HEK293 (cell line): Measurements from ENCODE around the gene RDH5.

ENCODE experiments used
- EGR2 ChIP-seq: fragments of 450-650 bp; formaldehyde crosslinking; IDR thresholded peaks from 2 replicates; pipeline ENCODE4 v1.5.1; 2016; ENCODE audit warnings: low read depth, missing biosample characterization, missing genetic modification characterization
- GFI1B ChIP-seq: fragments of 450-650 bp; formaldehyde crosslinking; IDR thresholded peaks from 2 replicates; pipeline ENCODE4 v1.5.1; 2016; ENCODE audit warnings: missing biosample characterization, missing genetic modification characterization
- IKZF3 ChIP-seq: fragments of 450-650 bp; IDR thresholded peaks from 2 replicates; pipeline ENCODE4 v1.5.0; 2018; ENCODE audit warnings: missing biosample characterization, mild to moderate bottlenecking, missing genetic modification characterization, moderate library complexity
- KLF16 ChIP-seq: fragments of 450-650 bp; formaldehyde crosslinking; IDR thresholded peaks from 2 replicates; pipeline ENCODE4 v1.5.1; 2017; ENCODE audit warnings: missing biosample characterization, missing genetic modification characterization
- MYNN ChIP-seq: fragments of 450-650 bp; formaldehyde crosslinking; IDR thresholded peaks from 2 replicates; pipeline ENCODE4 v1.5.1; 2016; ENCODE audit warnings: missing biosample characterization, missing genetic modification characterization, borderline replicate concordance
- PRDM1 ChIP-seq: fragments of 450-650 bp; formaldehyde crosslinking; IDR thresholded peaks from 2 replicates; pipeline ENCODE4; 2016; ENCODE audit warnings: missing biosample characterization, missing genetic modification characterization
- SCRT2 ChIP-seq: fragments of 450-650 bp; formaldehyde crosslinking; IDR thresholded peaks from 2 replicates; pipeline ENCODE4 v1.5.1; 2016; ENCODE audit warnings: missing biosample characterization, missing genetic modification characterization
- SP2 ChIP-seq: fragments of 450-650 bp; formaldehyde crosslinking; IDR thresholded peaks from 2 replicates; pipeline ENCODE4 v1.5.1; 2016; ENCODE audit warnings: missing biosample characterization, missing genetic modification characterization
- YY2 ChIP-seq: fragments of 450-650 bp; formaldehyde crosslinking; IDR thresholded peaks from 2 replicates; pipeline ENCODE4 v1.5.1; 2016; ENCODE audit warnings: missing biosample characterization, missing genetic modification characterization
- ZBTB20 ChIP-seq: fragments of 450-650 bp; formaldehyde crosslinking; IDR thresholded peaks from 2 replicates; pipeline ENCODE4 v1.5.1; 2016; ENCODE audit warnings: missing biosample characterization, missing genetic modification characterization
- ZBTB21 ChIP-seq: fragments of 450-650 bp; formaldehyde crosslinking; IDR thresholded peaks from 2 replicates; pipeline ENCODE4 v1.5.1; 2017; ENCODE audit warnings: missing biosample characterization, missing genetic modification characterization
- ZFHX2 ChIP-seq: fragments of 450-650 bp; formaldehyde crosslinking; conservative IDR thresholded peaks from 2 replicates; pipeline ENCODE4 v1.5.1; 2016; ENCODE audit warnings: missing biosample characterization, missing genetic modification characterization
- ZNF133 ChIP-seq: fragments of 450-650 bp; formaldehyde crosslinking; IDR thresholded peaks from 2 replicates; pipeline ENCODE4 v1.5.1; 2016; ENCODE audit warnings: missing biosample characterization, missing genetic modification characterization
- ZNF174 ChIP-seq: fragments of 450-650 bp; formaldehyde crosslinking; IDR thresholded peaks from 2 replicates; pipeline ENCODE4 v1.5.0; 2017; ENCODE audit warnings: missing biosample characterization, mild to moderate bottlenecking, missing genetic modification characterization
- ZNF24 ChIP-seq: fragments of 450-650 bp; formaldehyde crosslinking; IDR thresholded peaks from 2 replicates; pipeline ENCODE4 v1.5.1; 2016; ENCODE audit warnings: missing biosample characterization, missing genetic modification characterization
- ZNF302 ChIP-seq: fragments of 450-650 bp; formaldehyde crosslinking; IDR thresholded peaks from 2 replicates; pipeline ENCODE4 v1.5.1; 2016; ENCODE audit warnings: missing biosample characterization, missing genetic modification characterization, low read depth
- ZNF324 ChIP-seq: fragments of 450-650 bp; formaldehyde crosslinking; IDR thresholded peaks from 2 replicates; pipeline ENCODE4 v1.5.1; 2016; ENCODE audit warnings: missing biosample characterization, missing genetic modification characterization
- ZNF341 ChIP-seq: fragments of 450-650 bp; formaldehyde crosslinking; IDR thresholded peaks from 2 replicates; pipeline ENCODE4; 2016; ENCODE audit warnings: low read depth, missing biosample characterization, missing genetic modification characterization
- ZNF423 ChIP-seq: fragments of 450-650 bp; formaldehyde crosslinking; IDR thresholded peaks from 2 replicates; pipeline ENCODE4 v1.5.1; 2016; ENCODE audit warnings: missing biosample characterization, missing genetic modification characterization
- ZNF521 ChIP-seq: fragments of 450-650 bp; formaldehyde crosslinking; IDR thresholded peaks from 2 replicates; pipeline ENCODE4 v1.5.1; 2017; ENCODE audit warnings: missing biosample characterization, mild to moderate bottlenecking, missing genetic modification characterization
- ZNF600 ChIP-seq: fragments of 450-650 bp; formaldehyde crosslinking; IDR thresholded peaks from 2 replicates; pipeline ENCODE4 v1.5.1; 2016; ENCODE audit warnings: missing biosample characterization, missing genetic modification characterization
- ZNF610 ChIP-seq: fragments of 450-650 bp; formaldehyde crosslinking; IDR thresholded peaks from 2 replicates; pipeline ENCODE4 v1.5.1; 2016; ENCODE audit warnings: missing biosample characterization, missing genetic modification characterization, borderline replicate concordance
- ZNF654 ChIP-seq: fragments of 450-650 bp; formaldehyde crosslinking; IDR thresholded peaks from 2 replicates; pipeline ENCODE4 v1.5.1; 2016; ENCODE audit warnings: low read depth, missing biosample characterization, missing genetic modification characterization
- ZNF707 ChIP-seq: fragments of 450-650 bp; formaldehyde crosslinking; IDR thresholded peaks from 2 replicates; pipeline ENCODE4 v1.5.1; 2016; ENCODE audit warnings: missing biosample characterization, missing genetic modification characterization
- ZNF776 ChIP-seq: fragments of 450-650 bp; formaldehyde crosslinking; IDR thresholded peaks from 2 replicates; pipeline ENCODE4 v1.5.0; 2017; ENCODE audit warnings: missing biosample characterization, missing genetic modification characterization, borderline replicate concordance
- TF ChIP-seq, protein P1 (sequence below): fragments of 450-650 bp; formaldehyde crosslinking; IDR thresholded peaks from 2 replicates; pipeline ENCODE4 v1.5.1; 2016; ENCODE audit warnings: missing biosample characterization, missing genetic modification characterization, low read depth
- TF ChIP-seq, protein P2 (sequence below): fragments of 450-650 bp; formaldehyde crosslinking; IDR thresholded peaks from 2 replicates; pipeline ENCODE4 v1.5.1; 2016; ENCODE audit warnings: missing biosample characterization, missing genetic modification characterization
- TF ChIP-seq, protein P3 (sequence below): fragments of 450-650 bp; formaldehyde crosslinking; IDR thresholded peaks from 2 replicates; pipeline ENCODE4 v1.5.1; 2016; ENCODE audit warnings: missing biosample characterization, missing genetic modification characterization
- TF ChIP-seq, protein P4 (sequence below): fragments of 450-650 bp; formaldehyde crosslinking; IDR thresholded peaks from 2 replicates; pipeline ENCODE4 v1.5.1; 2017; ENCODE audit warnings: missing biosample characterization, missing genetic modification characterization
- TF ChIP-seq, protein P5 (sequence below): fragments of 450-650 bp; formaldehyde crosslinking; conservative IDR thresholded peaks from 2 replicates; pipeline ENCODE4 v1.5.1; 2016; ENCODE audit warnings: low read depth, missing biosample characterization, missing genetic modification characterization
- TF ChIP-seq, protein P6 (sequence below): fragments of 450-650 bp; formaldehyde crosslinking; IDR thresholded peaks from 2 replicates; pipeline ENCODE4 v1.5.1; 2017; ENCODE audit warnings: missing biosample characterization, missing genetic modification characterization

RDH5 gene

DNA sequence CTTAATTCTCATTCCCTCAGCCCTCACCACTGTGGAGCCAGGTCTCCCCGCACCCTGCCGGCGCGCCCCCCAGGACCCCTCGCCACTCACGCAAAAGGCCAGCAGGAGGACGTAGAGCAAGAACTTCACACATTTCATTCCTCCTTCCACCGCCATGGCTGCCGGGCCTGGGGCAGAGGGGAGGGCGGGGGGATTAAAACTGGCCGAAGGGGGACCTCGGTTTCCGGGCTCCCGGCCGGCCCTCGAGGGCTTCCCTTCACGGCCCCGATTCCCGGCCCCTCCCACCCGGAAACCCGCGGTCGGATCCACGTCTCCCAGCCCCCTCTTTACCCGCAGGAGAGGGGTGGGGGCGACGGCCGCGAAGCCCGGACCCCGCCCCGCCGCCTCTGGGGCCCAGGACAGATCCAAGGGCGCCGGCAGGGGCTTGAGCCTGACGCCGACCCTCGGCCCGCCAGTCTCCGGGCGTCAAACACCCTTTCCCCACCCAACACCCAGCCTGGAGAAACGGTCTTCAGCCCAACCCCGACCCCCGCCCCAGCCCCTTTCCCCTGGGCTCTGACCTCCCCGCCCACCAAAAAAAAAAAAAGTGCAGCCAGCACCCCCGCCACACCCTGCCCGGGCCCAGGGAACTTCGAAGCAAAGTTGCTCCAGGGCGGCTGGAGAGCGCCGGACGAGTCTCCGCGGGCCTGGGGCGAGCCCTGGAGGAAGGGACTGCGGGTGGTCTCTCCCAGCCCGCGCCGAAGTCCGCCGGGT, 8.2 kb downstream of the RDH5 start (continued):
- TF ChIP-seq, protein P1, sequence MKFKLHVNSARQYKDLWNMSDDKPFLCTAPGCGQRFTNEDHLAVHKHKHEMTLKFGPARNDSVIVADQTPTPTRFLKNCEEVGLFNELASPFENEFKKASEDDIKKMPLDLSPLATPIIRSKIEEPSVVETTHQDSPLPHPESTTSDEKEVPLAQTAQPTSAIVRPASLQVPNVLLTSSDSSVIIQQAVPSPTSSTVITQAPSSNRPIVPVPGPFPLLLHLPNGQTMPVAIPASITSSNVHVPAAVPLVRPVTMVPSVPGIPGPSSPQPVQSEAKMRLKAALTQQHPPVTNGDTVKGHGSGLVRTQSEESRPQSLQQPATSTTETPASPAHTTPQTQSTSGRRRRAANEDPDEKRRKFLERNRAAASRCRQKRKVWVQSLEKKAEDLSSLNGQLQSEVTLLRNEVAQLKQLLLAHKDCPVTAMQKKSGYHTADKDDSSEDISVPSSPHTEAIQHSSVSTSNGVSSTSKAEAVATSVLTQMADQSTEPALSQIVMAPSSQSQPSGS (tag by site-specific recombination): no peak
- TF ChIP-seq EGR2 (tag by site-specific recombination): no peak
- TF ChIP-seq, protein P2, sequence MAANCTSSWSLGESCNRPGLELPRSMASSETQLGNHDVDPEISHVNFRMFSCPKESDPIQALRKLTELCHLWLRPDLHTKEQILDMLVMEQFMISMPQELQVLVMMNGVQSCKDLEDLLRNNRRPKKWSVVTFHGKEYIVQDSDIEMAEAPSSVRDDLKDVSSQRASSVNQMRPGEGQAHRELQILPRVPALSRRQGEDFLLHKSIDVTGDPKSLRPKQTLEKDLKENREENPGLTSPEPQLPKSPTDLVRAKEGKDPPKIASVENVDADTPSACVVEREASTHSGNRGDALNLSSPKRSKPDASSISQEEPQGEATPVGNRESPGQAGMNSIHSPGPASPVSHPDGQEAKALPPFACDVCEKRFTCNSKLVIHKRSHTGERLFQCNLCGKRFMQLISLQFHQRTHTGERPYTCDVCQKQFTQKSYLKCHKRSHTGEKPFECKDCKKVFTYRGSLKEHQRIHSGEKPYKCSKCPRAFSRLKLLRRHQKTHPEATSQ (tag by site-specific recombination): no peak
- no peak for TF ChIP-seq ZNF302 (tag by site-specific recombination)
- TF ChIP-seq ZNF600 (tag by site-specific recombination): no peak
- TF ChIP-seq ZBTB20 (tag by site-specific recombination): peak; percentile 43
- TF ChIP-seq, protein P3, sequence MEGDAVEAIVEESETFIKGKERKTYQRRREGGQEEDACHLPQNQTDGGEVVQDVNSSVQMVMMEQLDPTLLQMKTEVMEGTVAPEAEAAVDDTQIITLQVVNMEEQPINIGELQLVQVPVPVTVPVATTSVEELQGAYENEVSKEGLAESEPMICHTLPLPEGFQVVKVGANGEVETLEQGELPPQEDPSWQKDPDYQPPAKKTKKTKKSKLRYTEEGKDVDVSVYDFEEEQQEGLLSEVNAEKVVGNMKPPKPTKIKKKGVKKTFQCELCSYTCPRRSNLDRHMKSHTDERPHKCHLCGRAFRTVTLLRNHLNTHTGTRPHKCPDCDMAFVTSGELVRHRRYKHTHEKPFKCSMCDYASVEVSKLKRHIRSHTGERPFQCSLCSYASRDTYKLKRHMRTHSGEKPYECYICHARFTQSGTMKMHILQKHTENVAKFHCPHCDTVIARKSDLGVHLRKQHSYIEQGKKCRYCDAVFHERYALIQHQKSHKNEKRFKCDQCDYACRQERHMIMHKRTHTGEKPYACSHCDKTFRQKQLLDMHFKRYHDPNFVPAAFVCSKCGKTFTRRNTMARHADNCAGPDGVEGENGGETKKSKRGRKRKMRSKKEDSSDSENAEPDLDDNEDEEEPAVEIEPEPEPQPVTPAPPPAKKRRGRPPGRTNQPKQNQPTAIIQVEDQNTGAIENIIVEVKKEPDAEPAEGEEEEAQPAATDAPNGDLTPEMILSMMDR (tag by site-specific recombination): 0 out of 2 replicates have a peak, but pooled peaks have one; percentile 12
- TF ChIP-seq ZNF133 (tag by site-specific recombination): no peak
- TF ChIP-seq ZNF24 (tag by site-specific recombination): no peak
- TF ChIP-seq ZNF341 (tag by site-specific recombination): no peak
- TF ChIP-seq ZNF610 (tag by site-specific recombination): no peak
- no peak for TF ChIP-seq IKZF3 (tag by site-specific recombination)
- no peak for TF ChIP-seq MYNN (tag by site-specific recombination)
- TF ChIP-seq ZNF707 (tag by site-specific recombination): no peak
- TF ChIP-seq ZNF174 (tag by site-specific recombination): no peak
- no peak for TF ChIP-seq GFI1B (tag by site-specific recombination)
- TF ChIP-seq PRDM1 (tag by site-specific recombination): no peak
- peak; percentile 52 for TF ChIP-seq SP2
- TF ChIP-seq SCRT2 (tag by site-specific recombination): 0 out of 2 replicates have a peak, but pooled peaks have one; percentile 8
- TF ChIP-seq, protein P4, sequence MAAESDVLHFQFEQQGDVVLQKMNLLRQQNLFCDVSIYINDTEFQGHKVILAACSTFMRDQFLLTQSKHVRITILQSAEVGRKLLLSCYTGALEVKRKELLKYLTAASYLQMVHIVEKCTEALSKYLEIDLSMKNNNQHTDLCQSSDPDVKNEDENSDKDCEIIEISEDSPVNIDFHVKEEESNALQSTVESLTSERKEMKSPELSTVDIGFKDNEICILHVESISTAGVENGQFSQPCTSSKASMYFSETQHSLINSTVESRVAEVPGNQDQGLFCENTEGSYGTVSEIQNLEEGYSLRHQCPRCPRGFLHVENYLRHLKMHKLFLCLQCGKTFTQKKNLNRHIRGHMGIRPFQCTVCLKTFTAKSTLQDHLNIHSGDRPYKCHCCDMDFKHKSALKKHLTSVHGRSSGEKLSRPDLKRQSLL (tag by site-specific recombination): no peak
- TF ChIP-seq, protein P5, sequence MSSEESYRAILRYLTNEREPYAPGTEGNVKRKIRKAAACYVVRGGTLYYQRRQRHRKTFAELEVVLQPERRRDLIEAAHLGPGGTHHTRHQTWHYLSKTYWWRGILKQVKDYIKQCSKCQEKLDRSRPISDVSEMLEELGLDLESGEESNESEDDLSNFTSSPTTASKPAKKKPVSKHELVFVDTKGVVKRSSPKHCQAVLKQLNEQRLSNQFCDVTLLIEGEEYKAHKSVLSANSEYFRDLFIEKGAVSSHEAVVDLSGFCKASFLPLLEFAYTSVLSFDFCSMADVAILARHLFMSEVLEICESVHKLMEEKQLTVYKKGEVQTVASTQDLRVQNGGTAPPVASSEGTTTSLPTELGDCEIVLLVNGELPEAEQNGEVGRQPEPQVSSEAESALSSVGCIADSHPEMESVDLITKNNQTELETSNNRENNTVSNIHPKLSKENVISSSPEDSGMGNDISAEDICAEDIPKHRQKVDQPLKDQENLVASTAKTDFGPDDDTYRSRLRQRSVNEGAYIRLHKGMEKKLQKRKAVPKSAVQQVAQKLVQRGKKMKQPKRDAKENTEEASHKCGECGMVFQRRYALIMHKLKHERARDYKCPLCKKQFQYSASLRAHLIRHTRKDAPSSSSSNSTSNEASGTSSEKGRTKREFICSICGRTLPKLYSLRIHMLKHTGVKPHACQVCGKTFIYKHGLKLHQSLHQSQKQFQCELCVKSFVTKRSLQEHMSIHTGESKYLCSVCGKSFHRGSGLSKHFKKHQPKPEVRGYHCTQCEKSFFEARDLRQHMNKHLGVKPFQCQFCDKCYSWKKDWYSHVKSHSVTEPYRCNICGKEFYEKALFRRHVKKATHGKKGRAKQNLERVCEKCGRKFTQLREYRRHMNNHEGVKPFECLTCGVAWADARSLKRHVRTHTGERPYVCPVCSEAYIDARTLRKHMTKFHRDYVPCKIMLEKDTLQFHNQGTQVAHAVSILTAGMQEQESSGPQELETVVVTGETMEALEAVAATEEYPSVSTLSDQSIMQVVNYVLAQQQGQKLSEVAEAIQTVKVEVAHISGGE: peak; percentile 36; the same call in 1 of the 2 replicates
- TF ChIP-seq ZNF423 (tag by site-specific recombination): no peak
- TF ChIP-seq ZNF776 (tag by site-specific recombination): no peak
- TF ChIP-seq ZNF324 (tag by site-specific recombination): no peak
- TF ChIP-seq ZBTB21 (tag by site-specific recombination): no peak
- TF ChIP-seq, protein P6, sequence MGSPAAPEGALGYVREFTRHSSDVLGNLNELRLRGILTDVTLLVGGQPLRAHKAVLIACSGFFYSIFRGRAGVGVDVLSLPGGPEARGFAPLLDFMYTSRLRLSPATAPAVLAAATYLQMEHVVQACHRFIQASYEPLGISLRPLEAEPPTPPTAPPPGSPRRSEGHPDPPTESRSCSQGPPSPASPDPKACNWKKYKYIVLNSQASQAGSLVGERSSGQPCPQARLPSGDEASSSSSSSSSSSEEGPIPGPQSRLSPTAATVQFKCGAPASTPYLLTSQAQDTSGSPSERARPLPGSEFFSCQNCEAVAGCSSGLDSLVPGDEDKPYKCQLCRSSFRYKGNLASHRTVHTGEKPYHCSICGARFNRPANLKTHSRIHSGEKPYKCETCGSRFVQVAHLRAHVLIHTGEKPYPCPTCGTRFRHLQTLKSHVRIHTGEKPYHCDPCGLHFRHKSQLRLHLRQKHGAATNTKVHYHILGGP (tag by site-specific recombination): no peak
- no peak for TF ChIP-seq ZNF521
- TF ChIP-seq KLF16 (tag by site-specific recombination): peak; percentile 74
- TF ChIP-seq ZFHX2: no peak
- no peak for TF ChIP-seq ZNF654
- no peak for TF ChIP-seq YY2 (tag by site-specific recombination)
